ENCODE results near the gene IFI44.
A peak's percentile ranks its signal among the peaks of the same experiment; 100 is the strongest.

IFI44 gene

GRCh38 chr1:78647238-78647637 is 2.4 kb upstream of the IFI44 start:
- H3K4me3 ChIP-seq (ENCODE audit: low read depth, low read length) = no peak overlapping the region
- DNase-seq (ENCODE audit: low read depth) = no peak
- TF ChIP-seq CTCF (IDR thresholded peaks at IDR 0.05; ENCODE audit: insufficient read depth, low read depth, low read length, missing control alignments) = no peak

- no peak for TF ChIP-seq CTCF (IDR thresholded peaks at IDR 0.05; ENCODE audit: insufficient read depth, low read depth, low read length, missing control alignments)
- peak; percentile 31 for DNase-seq (ENCODE audit: low read depth)
- peak overlapping the region; percentile 81 for H3K4me3 ChIP-seq (ENCODE audit: low read depth, low read length)
Observed at GRCh38 chr1:78650114-78650660, 556 bp downstream of the IFI44 start.

- DNase-seq (ENCODE audit: low read depth) = no peak
- peak overlapping the region; percentile 81 for H3K4me3 ChIP-seq (ENCODE audit: low read depth, low read length)
- no peak for TF ChIP-seq CTCF (IDR thresholded peaks at IDR 0.05; ENCODE audit: insufficient read depth, low read depth, low read length, missing control alignments)
Observed at GRCh38 chr1:78651241-78651640, 1.6 kb downstream of the IFI44 start.

- no peak for DNase-seq (ENCODE audit: low read depth)
- no peak for TF ChIP-seq CTCF (IDR thresholded peaks at IDR 0.05; ENCODE audit: insufficient read depth, low read depth, low read length, missing control alignments)
- H3K4me3 ChIP-seq (ENCODE audit: low read depth, low read length) = peak overlapping the region; percentile 81
Observed at GRCh38 chr1:78652019-78652560, 2.5 kb downstream of the IFI44 start.

GRCh38 chr1:78658901-78659300 is 9.3 kb downstream of the IFI44 start:
- no peak for TF ChIP-seq CTCF (IDR thresholded peaks at IDR 0.05; ENCODE audit: insufficient read depth, low read depth, low read length, missing control alignments)
- no peak overlapping the region for H3K4me3 ChIP-seq (ENCODE audit: low read depth, low read length)
- DNase-seq (ENCODE audit: low read depth) = no peak

- no peak overlapping the region for H3K4me3 ChIP-seq (ENCODE audit: low read depth, low read length)
- TF ChIP-seq CTCF (IDR thresholded peaks at IDR 0.05; ENCODE audit: insufficient read depth, low read depth, low read length, missing control alignments) = no peak
- DNase-seq (ENCODE audit: low read depth) = no peak
Observed at GRCh38 chr1:78663923-78664322, 14.3 kb downstream of the IFI44 start.

GRCh38 chr1:78664763-78665162 is 15.1 kb downstream of the IFI44 start:
- TF ChIP-seq CTCF (IDR thresholded peaks at IDR 0.05; ENCODE audit: insufficient read depth, low read depth, low read length, missing control alignments) = no peak
- no peak for DNase-seq (ENCODE audit: low read depth)
- no peak overlapping the region for H3K4me3 ChIP-seq (ENCODE audit: low read depth, low read length)

Measured in GM12865 (cell line).